Measurements from ENCODE around the gene SNX32. TPM values are rescaled to one million over a fixed set of nuclear protein-coding genes. Genes with fewer than 3 reads are reported as not detected.

The SNX32 gene
- total and polyA plus RNA-seq, 2 of the 13 experiments (the other 11 are each of a cell fraction or from before 2014, with no cell fraction given), result 0.09 to 0.34 TPM

GRCh38 chr11:65899356-65900124 lies 65.8 kb downstream of the SNX32 start (continued):
- TF ChIP-seq ZMAT5 (CRISPR knock-in tag; IDR thresholded peaks at IDR 0.05; ENCODE audit: borderline replicate concordance, low read depth) (no peak), RAD51 (IDR thresholded peaks at IDR 0.05; ENCODE audit: borderline replicate concordance) (no peak), KMT2A (CRISPR knock-in tag; IDR thresholded peaks at IDR 0.05) (no peak; the same call in 1 of the 2 replicates), ELF1 (CRISPR knock-in tag; IDR thresholded peaks at IDR 0.05) (peak; percentile 29; the same call in 1 of the 2 replicates), SMC3 (IDR thresholded peaks at IDR 0.05; ENCODE audit: low read length) (no peak), NR0B2 (CRISPR knock-in tag; IDR thresholded peaks at IDR 0.05) (peak; percentile 40; the same call in 1 of the 2 replicates), ZNF775 (CRISPR knock-in tag; IDR thresholded peaks at IDR 0.05; ENCODE audit: borderline replicate concordance) (no peak), ATF3 (CRISPR knock-in tag; IDR thresholded peaks at IDR 0.05) (peak; percentile 52; the same call in 1 of the 2 replicates), UBTF (CRISPR knock-in tag; IDR thresholded peaks at IDR 0.05) (peak; percentile 96), NFKBIZ (CRISPR knock-in tag; IDR thresholded peaks at IDR 0.05) (peak; percentile 45; the same call in 1 of the 2 replicates), ARID2 (CRISPR knock-in tag; IDR thresholded peaks at IDR 0.05; ENCODE audit: borderline replicate concordance) (peak; percentile 91), MXD4 (CRISPR knock-in tag; IDR thresholded peaks at IDR 0.05) (peak; percentile 83), SNAPC5 (CRISPR knock-in tag; IDR thresholded peaks at IDR 0.05; ENCODE audit: borderline replicate concordance) (peak; percentile 78; the same call in 1 of the 2 replicates), ZNF512B (CRISPR knock-in tag; IDR thresholded peaks at IDR 0.05; ENCODE audit: borderline replicate concordance) (no peak), TP53 (CRISPR knock-in tag; conservative IDR thresholded peaks at IDR 0.05) (no peak; the same call in 1 of the 2 replicates), ETS1 (CRISPR knock-in tag; IDR thresholded peaks at IDR 0.05) (no peak), GTF3A (CRISPR knock-in tag; conservative IDR thresholded peaks at IDR 0.05) (no peak), ZNF782 (CRISPR knock-in tag; IDR thresholded peaks at IDR 0.05; ENCODE audit: borderline replicate concordance) (no peak), HOXA3 (CRISPR knock-in tag; IDR thresholded peaks at IDR 0.05) (peak; percentile 54; the same call in 1 of the 2 replicates), ZNF776 (CRISPR knock-in tag; IDR thresholded peaks at IDR 0.05) (peak; percentile 88; the same call in 1 of the 2 replicates)
